SK-N-MC (cell line): Measurements from ENCODE around the gene SYNGAP1.

Source experiments
- EZH2 ChIP-seq: fragments of 200-600 bp; sonication (generic); IDR thresholded peaks from one replicate; pipeline ENCODE4 v1.6.1; 2017; ENCODE audit warnings: antibody characterized with exemption
- POLR2AphosphoS5 ChIP-seq: IDR thresholded peaks from 2 replicates; pipeline ENCODE4 v1.6.1; 2012; ENCODE audit warnings: mild to moderate bottlenecking, low read depth, low read length, borderline replicate concordance

DNA sequence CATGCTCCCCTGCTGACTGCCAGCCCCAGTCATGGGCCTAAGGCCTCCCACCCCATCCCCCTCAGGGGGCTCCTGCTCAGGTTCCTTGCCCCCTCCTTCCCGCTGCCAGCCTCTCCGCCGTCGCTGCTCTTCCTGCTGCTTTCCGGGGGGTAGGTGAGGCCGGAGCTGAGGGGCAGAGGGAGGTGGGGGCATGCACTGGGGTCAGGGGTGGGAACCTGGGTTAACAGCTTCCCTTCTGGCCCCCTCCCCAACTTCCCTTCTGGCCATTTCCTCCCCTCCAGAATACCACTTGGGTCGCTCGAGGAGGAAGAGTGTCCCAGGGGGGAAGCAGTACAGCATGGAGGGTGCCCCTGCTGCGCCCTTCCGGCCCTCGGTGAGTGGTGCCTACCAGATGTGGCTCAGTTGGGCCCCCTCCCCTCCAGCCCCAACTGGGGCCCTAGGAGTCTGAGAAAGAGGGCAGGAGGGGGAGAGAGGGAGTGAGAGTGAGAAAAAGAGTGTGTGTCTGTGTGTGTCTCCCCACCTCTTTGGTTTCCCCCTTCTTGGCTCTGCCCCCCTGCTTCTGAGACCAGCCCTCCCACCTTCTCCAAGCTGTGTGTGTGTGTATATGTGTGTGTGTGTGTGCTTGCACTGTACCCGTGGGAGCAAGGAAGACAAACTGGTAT lies 12.1 kb downstream of the SYNGAP1 start:
- no peak for TF ChIP-seq POLR2AphosphoS5
- TF ChIP-seq EZH2 = no peak
